GM12875 (cell line): ENCODE data around the gene NEURL2.
"Not testable (repeated sequence)": the region's sequence is repeated elsewhere in the genome, so short reads cannot be mapped to it uniquely, and the experiment has no call there.

Experiments used
- H3K4me3 ChIP-seq: one replicate; pipeline ENCODE4 v1.5.1; 2011; ENCODE audit warnings: low read depth, low read length, control low read depth
- TF ChIP-seq, protein P1 (sequence below): IDR thresholded peaks from 2 replicates; pipeline ENCODE4 v1.5.1; 2011; ENCODE audit warnings: low read depth, mild to moderate bottlenecking, control low read depth, inconsistent platforms, low read length, moderate library complexity, borderline replicate concordance; ENCODE audit not compliant: insufficient read depth

The NEURL2 gene

DNA sequence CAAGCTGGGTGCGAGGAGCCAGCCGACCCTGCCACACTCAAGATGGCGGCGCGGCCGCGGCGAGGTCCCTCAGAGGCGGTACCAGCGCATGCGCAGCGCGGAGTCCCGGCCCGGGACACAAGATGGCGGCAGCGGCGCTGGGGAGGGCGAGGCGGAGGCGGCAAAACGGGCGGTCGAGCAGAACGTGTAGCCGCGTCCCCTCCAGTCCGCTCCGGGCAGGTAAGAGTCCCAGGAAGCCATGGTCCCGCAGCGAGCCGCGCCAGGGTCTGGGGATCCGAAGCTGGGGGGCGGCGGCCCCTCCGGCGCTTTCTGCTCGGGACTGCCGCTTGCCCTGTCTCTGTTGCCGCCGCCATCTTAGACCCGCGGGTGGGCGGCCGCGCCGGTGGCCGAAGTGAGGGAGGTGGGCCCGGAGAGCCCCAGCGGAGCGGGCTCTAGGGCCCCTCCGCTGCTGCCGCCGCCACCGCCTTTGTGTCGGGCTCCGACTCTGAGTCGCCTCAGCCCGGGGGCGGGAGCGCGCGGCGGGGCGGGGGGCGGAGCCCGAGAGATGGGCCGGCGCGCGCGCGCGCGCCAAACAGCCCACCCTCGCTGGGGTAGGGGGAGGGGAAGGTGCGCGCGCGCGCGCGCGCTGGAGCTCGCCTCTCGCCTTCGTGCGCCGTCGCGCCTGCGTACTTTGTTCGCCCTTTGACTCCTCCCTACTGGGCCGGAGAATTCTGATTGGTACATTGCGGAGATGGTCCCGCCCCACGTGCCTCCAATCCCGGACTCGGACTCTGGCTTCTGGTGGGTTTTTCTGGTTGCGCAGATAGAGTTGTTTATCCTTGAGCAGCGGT, 43.8 kb upstream of the NEURL2 start, which contains the start of gene PCIF1:
TSS of gene PCIF1 (plus strand) at position 98 of the 830 bp plus-strand sequence. CDS start 4,317 bp downstream, outside the sequence.
- TF ChIP-seq, protein P1, sequence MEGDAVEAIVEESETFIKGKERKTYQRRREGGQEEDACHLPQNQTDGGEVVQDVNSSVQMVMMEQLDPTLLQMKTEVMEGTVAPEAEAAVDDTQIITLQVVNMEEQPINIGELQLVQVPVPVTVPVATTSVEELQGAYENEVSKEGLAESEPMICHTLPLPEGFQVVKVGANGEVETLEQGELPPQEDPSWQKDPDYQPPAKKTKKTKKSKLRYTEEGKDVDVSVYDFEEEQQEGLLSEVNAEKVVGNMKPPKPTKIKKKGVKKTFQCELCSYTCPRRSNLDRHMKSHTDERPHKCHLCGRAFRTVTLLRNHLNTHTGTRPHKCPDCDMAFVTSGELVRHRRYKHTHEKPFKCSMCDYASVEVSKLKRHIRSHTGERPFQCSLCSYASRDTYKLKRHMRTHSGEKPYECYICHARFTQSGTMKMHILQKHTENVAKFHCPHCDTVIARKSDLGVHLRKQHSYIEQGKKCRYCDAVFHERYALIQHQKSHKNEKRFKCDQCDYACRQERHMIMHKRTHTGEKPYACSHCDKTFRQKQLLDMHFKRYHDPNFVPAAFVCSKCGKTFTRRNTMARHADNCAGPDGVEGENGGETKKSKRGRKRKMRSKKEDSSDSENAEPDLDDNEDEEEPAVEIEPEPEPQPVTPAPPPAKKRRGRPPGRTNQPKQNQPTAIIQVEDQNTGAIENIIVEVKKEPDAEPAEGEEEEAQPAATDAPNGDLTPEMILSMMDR, result no peak
- peak within 1 kb of the TSS; percentile 90 for H3K4me3 ChIP-seq

DNA sequence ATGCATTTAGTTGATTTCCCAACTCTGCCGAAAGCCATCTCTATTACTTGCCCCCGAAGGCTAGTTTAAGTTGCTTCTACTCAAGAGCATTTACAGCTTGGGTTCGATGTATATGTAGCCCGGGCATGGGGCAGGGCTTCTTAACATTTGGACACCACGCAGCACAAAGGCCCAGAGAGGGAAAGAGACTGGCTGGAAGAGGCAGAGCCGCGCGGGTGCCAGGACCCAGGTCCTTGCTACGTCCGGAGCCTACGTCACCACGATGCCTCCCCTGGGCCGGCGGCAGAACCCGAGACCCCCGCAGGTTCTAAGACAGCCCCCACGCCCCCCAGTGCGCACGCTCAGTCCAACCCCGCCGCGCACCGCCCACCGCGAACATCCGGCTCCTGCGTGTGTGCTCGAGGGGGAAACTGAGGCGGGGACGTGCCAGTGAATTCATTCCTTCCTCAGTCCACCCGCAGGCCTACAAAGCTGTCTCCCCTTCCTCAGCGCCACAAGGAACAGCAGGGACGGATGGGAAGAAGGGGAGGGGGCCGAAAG, 43.1 kb upstream of the NEURL2 start:
- TF ChIP-seq, protein P1, result no peak
- peak overlapping the region; percentile 90 for H3K4me3 ChIP-seq

DNA sequence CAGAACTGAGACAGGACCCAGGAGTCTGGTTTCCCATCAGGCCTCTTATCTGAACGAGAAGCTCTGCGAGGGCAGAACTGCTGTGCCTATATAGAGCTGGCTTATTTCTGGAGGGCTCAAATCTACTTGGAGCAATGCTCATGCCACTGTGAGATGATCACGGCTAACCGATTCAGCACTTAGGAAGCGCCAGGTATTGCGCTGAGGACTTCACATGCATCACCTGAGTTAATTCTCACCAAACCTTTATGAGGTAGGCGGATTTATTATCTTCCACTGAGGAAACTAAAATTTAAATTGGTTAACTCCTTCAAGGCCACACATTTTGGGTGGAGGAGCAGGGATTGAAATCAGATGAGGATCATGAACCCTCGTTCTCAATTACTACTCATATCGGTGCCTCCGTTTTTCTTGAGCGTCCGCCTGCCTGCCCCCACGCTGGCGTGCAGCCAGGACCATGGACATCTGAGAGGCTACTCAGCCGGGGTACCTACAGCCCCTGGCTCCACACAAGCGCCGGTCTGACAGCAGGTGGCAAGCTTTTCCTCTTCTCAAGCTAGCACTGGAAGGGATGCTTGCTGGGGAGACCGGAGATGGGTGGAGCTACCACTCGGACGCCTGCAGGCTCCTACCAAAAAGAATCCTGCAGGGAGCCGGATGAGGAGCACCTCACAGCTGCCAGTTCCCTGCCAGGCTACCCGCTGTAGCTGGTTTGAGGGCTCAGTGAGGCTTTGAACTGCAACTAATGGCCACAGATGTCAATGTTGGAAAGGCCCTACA, 42.4 kb upstream of the NEURL2 start:
- peak overlapping the region; percentile 90 for H3K4me3 ChIP-seq
- TF ChIP-seq, protein P1, result peak; percentile 38

DNA sequence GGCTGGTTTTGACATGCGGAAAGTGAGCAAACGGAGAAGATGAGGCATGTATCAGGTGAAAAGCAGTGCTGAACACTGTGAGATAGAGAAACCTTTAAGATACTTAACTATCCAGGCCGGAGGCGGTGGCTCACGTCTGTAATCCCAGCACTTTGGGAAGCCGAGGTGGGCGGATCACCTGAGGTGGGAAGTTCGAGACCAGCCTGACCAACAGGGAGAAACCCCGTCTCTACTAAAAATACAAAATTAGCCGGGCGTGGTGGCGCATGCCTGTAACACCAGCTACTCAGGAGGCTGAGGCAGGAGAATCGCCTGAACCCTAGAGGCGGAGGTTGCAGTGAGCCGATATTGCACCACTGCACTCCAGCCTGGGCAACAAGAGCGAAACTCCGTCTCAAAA, 40.7 kb upstream of the NEURL2 start:
- H3K4me3 ChIP-seq, result not testable (repeated sequence)

DNA sequence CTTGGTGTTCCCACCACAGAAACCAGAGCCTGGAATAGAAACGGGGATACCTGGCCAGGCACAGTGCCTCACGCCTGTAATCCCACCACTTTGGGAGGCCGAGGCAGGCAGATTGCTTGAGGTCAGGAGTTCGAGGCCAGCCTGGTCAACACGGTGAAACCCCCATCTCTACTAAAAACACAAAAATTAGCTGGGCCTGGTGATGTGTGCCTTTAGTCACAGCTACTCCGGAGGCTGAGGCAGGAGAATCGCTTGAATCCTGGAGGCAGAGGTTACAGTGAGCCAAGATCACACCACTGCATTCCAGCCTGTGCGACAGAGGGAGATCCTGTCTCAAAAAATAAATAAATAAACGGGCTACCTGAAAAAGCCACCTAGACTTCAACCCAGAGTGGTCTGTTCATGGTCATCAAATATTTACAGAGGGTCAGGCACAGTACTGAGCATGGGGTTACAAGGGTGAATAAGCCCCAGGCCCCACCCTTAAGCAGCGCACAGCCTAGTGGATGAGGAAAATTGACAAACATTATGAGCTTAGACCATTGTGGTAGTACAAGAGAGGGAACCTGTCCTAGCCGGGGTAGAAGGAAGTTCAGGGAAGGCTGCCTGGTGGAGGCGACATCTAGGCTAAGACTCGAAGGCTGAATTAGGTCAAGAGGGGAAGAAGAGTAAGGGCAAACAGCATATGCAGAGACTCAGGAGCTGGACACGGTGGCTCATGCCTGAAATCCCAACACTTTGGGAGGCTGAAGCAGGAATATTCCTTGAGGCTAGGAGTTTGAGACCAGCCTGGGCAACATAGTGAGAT, 36.3 kb upstream of the NEURL2 start:
- TF ChIP-seq, protein P1, result no peak
- no peak overlapping the region for H3K4me3 ChIP-seq

DNA sequence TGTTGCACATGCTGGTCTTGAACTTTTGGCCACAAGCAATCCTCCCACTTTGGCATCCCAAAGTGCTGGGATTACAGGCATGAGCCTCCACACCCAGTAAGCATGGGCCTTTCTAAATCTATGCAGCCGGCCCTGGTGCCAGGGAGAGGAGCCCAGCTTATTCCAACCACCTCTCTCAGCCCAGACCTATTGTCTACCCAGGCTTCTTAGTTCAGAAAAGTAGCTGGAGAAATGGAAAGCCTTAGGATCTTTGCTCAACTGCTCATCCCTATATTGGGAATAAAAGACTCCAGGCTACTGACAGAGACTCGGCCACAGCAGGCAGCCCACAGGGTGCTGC, 35.7 kb upstream of the NEURL2 start:
- no peak overlapping the region for H3K4me3 ChIP-seq
- TF ChIP-seq, protein P1, result no peak
